Neuronal stem cell (in vitro differentiated cells): ENCODE measurements around the gene AATK.

ENCODE experiments used
- DNase-seq: peaks from one replicate; pipeline ENCODE4 v3.0.0-alpha.2; 2013; ENCODE audit warnings: low spot score
- H2AFZ ChIP-seq: one replicate; pipeline ENCODE4 v1.6.1; 2013; ENCODE audit warnings: mild to moderate bottlenecking, low read length, inconsistent platforms
- H2AK5ac ChIP-seq: 2 replicates; pipeline ENCODE4 v1.6.1; 2013; ENCODE audit warnings: low read depth, mild to moderate bottlenecking, inconsistent platforms, low read length, moderate library complexity, mixed read lengths
- H2BK120ac ChIP-seq: 2 replicates; pipeline ENCODE4 v1.6.1; 2013; ENCODE audit warnings: low read depth, mild to moderate bottlenecking, inconsistent platforms, low read length, moderate library complexity, mixed read lengths
- H2BK12ac ChIP-seq: one replicate; pipeline ENCODE4 v1.6.1; 2013; ENCODE audit warnings: low read length, inconsistent platforms
- H2BK15ac ChIP-seq: 2 replicates; pipeline ENCODE4 v1.6.1; 2013; ENCODE audit warnings: mild to moderate bottlenecking, low read length, inconsistent platforms, mixed read lengths
- H2BK5ac ChIP-seq: one replicate; pipeline ENCODE4 v1.6.1; 2013; ENCODE audit warnings: inconsistent platforms, mild to moderate bottlenecking, low read length, moderate library complexity
- H3K14ac ChIP-seq: one replicate; pipeline ENCODE4 v1.6.1; 2013; ENCODE audit warnings: low read length, inconsistent platforms
- H3K18ac ChIP-seq: 2 replicates; pipeline ENCODE4 v1.6.1; 2013; ENCODE audit warnings: low read length, inconsistent platforms
- H3K23ac ChIP-seq: 2 replicates; pipeline ENCODE4 v1.6.1; 2013; ENCODE audit warnings: low read depth, mild to moderate bottlenecking, mixed read lengths, low read length, inconsistent platforms; ENCODE audit not compliant: poor library complexity
- H3K27ac ChIP-seq: replicated peaks from 3 replicates; pipeline ENCODE4 v1.5.1; 2013; ENCODE audit warnings: low read length, inconsistent platforms
- H3K27me3 ChIP-seq, 3 experiments: 2 replicates each; pipeline ENCODE4 v1.6.1; 2013; ENCODE audit warnings: low read length in 3 of 3, mild to moderate bottlenecking in 2 of 3, inconsistent platforms in 1 of 3, low read depth in 1 of 3, mixed read lengths in 1 of 3, moderate library complexity in 1 of 3; ENCODE audit not compliant: control insufficient read depth in 3 of 3, insufficient read depth in 3 of 3
- H3K36me3 ChIP-seq, 2 donors: replicated peaks in 1 of 2; 2 replicates each; pipeline ENCODE4 v1.6.1; 2013; ENCODE audit warnings: low read length in 2 of 2; ENCODE audit not compliant: control insufficient read depth in 2 of 2, insufficient read depth in 2 of 2
- H3K4ac ChIP-seq: 2 replicates; pipeline ENCODE4 v1.6.1; 2013; ENCODE audit warnings: inconsistent platforms, mild to moderate bottlenecking, low read length, moderate library complexity
- H3K4me1 ChIP-seq, 2 donors: 1 replicate in 1 of 2; 2 replicates in 1 of 2; pipeline ENCODE4 v1.6.1; 2013; ENCODE audit warnings: low read length in 2 of 2, low read depth in 1 of 2; ENCODE audit not compliant: control insufficient read depth in 2 of 2, insufficient read depth in 1 of 2
- H3K4me2 ChIP-seq: one replicate; pipeline ENCODE4 v1.6.1; 2013; ENCODE audit warnings: mild to moderate bottlenecking, low read length, inconsistent platforms; ENCODE audit not compliant: insufficient read depth, poor library complexity, severe bottlenecking
- H3K4me3 ChIP-seq, 2 donors: 2 replicates each; pipeline ENCODE4 v1.5.1; 2013; ENCODE audit warnings: low read length in 2 of 2, mild to moderate bottlenecking in 2 of 2, inconsistent platforms in 1 of 2, moderate library complexity in 1 of 2
- H3K79me1 ChIP-seq: one replicate; pipeline ENCODE4 v1.6.1; 2013; ENCODE audit warnings: low read depth, mild to moderate bottlenecking, inconsistent platforms, low read length, moderate library complexity
- H3K9ac ChIP-seq: one replicate; pipeline ENCODE4 v1.6.1; 2013; ENCODE audit warnings: mild to moderate bottlenecking, low read depth, low read length, inconsistent platforms; ENCODE audit not compliant: poor library complexity
- H3K9me3 ChIP-seq, 2 donors: replicated peaks in 1 of 2; 2 replicates each; pipeline versions ENCODE3 to v1.6.1; 2013; ENCODE audit warnings: low read length in 2 of 2, mild to moderate bottlenecking in 2 of 2, inconsistent platforms in 1 of 2, low read depth in 1 of 2, mixed read lengths in 1 of 2, moderate library complexity in 1 of 2; ENCODE audit not compliant: control insufficient read depth in 2 of 2, insufficient read depth in 1 of 2
- H4K8ac ChIP-seq: one replicate; pipeline ENCODE4 v1.6.1; 2013; ENCODE audit warnings: low read depth, mild to moderate bottlenecking, inconsistent platforms, low read length, moderate library complexity
- H4K91ac ChIP-seq: one replicate; pipeline ENCODE4 v1.6.1; 2013; ENCODE audit warnings: low read length, low read depth, mild to moderate bottlenecking, inconsistent platforms; ENCODE audit not compliant: poor library complexity
- WGBS, 2 donors: extraction: QIAGEN DNeasy Blood & Tissue Kit; methylation state at CpG; one replicate each; pipeline ENCODE4 v1.1.7; 2013; ENCODE audit warnings: missing lambda C conversion rate in 2 of 2, mixed read lengths in 1 of 2; ENCODE audit not compliant: insufficient read length in 2 of 2, insufficient replicate concordance in 1 of 2; ENCODE audit errors: extremely low coverage in 2 of 2; 5-methylcytosine and 5-hydroxymethylcytosine counted together

The AATK gene

GRCh38 chr17:81125573-81126081, 40.4 kb downstream of the AATK start:
- Histone ChIP-seq H3K27me3 (peaks cover 0 to 23% (median 0%) of the 10 kb centered on the region in 3 experiments), H2BK15ac (no peak overlapping the region), H3K36me3 (no peaks in the 10 kb centered on the region), H4K91ac (no peak overlapping the region), H3K4me3 (no peak overlapping the region), H3K79me1 (peaks cover 5% of the 10 kb centered on the region), H2BK12ac (no peak overlapping the region), H3K4me1 (peaks cover 16 to 23% of the 10 kb centered on the region in 2 donors), H3K9ac (no peak overlapping the region), H3K9me3 (no peaks in the 10 kb centered on the region), H3K4ac (no peak overlapping the region), H3K14ac (peak overlapping the region; percentile 21), H2AK5ac (peak overlapping the region; percentile 46), H3K27ac (no peak overlapping the region), H3K23ac (no peak overlapping the region), H3K4me2 (no peak overlapping the region), H4K8ac (no peak overlapping the region), H2BK5ac (peak overlapping the region; percentile 39), H2AFZ (no peak overlapping the region), H3K18ac (no peak overlapping the region), H2BK120ac (no peak overlapping the region)
- no CpG with 5 or more reads among the region's 14 CpGs for WGBS, 2 donors
- DNase-seq, result no peak

GRCh38 chr17:81124377-81124776, 41.6 kb downstream of the AATK start:
- Histone ChIP-seq H3K4me2 (no peak overlapping the region), H3K4me3 (no peak overlapping the region), H3K27me3 (peaks cover 0 to 23% (median 0%) of the 10 kb centered on the region in 3 experiments), H2BK12ac (no peak overlapping the region), H3K27ac (no peak overlapping the region), H3K9ac (no peak overlapping the region), H3K9me3 (no peaks in the 10 kb centered on the region), H2BK120ac (no peak overlapping the region), H3K4ac (no peak overlapping the region), H2BK5ac (no peak overlapping the region), H3K79me1 (peaks cover 5% of the 10 kb centered on the region), H2BK15ac (no peak overlapping the region), H3K23ac (peak overlapping the region; percentile 73), H3K18ac (no peak overlapping the region), H4K8ac (no peak overlapping the region), H4K91ac (no peak overlapping the region), H3K14ac (no peak overlapping the region), H2AFZ (no peak overlapping the region), H3K4me1 (peaks cover 4 to 11% of the 10 kb centered on the region in 2 donors), H2AK5ac (no peak overlapping the region), H3K36me3 (no peaks in the 10 kb centered on the region)
- no CpG with 5 or more reads among the region's 18 CpGs for WGBS, 2 donors
- DNase-seq, result no peak

GRCh38 chr17:81123052-81124048, 42.7 kb downstream of the AATK start:
- Histone ChIP-seq H4K8ac (no peak overlapping the region), H3K4me1 (peaks cover 7 to 8% of the 10 kb centered on the region in 2 donors), H2BK120ac (no peak overlapping the region), H4K91ac (no peak overlapping the region), H3K36me3 (no peaks in the 10 kb centered on the region), H3K27me3 (peaks cover 0 to 25% (median 0%) of the 10 kb centered on the region in 3 experiments), H2BK15ac (peak overlapping the region; percentile 26), H2BK12ac (no peak overlapping the region), H3K27ac (no peak overlapping the region), H3K14ac (peak overlapping the region; percentile 82), H3K23ac (peak overlapping the region; percentile 65), H2BK5ac (no peak overlapping the region), H3K4ac (no peak overlapping the region), H3K18ac (peak overlapping the region; percentile 17), H3K4me2 (no peak overlapping the region), H3K79me1 (peaks cover 5% of the 10 kb centered on the region), H3K4me3 (no peak overlapping the region), H2AFZ (no peak overlapping the region), H2AK5ac (peak overlapping the region; percentile 95), H3K9me3 (no peaks in the 10 kb centered on the region), H3K9ac (peak overlapping the region; percentile 70)
- WGBS, 2 donors, result no CpG with 5 or more reads among the region's 39 CpGs
- DNase-seq, result no peak
